ENCODE results near the gene RASA3. TPM values are rescaled to one million over a fixed set of nuclear protein-coding genes. Genes with fewer than 3 reads are reported as not detected.
"Not testable (repeated sequence)": the region's sequence is repeated elsewhere in the genome, so short reads cannot be mapped to it uniquely, and the experiment has no call there.

RASA3 gene
- total RNA-seq, 1 experiment from 2014 or later = 9.1 TPM

- no peaks in the 10 kb centered on the region for H3K36me3 Mint-ChIP-seq (ENCODE audit: insufficient read depth, unreplicated experiment)
- H3K4me3 Mint-ChIP-seq (ENCODE audit: unreplicated experiment) = no peak overlapping the region
- BruUV-seq (replicated peaks) = no TSS peak
- no peak for DNase-seq (ENCODE audit: unreplicated experiment)
- no peak for TF ChIP-seq CTCF (IDR thresholded peaks at IDR 0.05; ENCODE audit: unreplicated experiment)
- H3K27me3 Mint-ChIP-seq (ENCODE audit: insufficient read depth, unreplicated experiment) = peaks cover 40% of the 10 kb centered on the region
- H3K27ac Mint-ChIP-seq (ENCODE audit: low read depth, unreplicated experiment) = no peak overlapping the region
- no peaks in the 10 kb centered on the region for H3K4me1 Mint-ChIP-seq (ENCODE audit: insufficient read depth, unreplicated experiment)
- ChIA-PET POLR2A (no interaction called here), CTCF (no interaction called here)
- no peaks in the 10 kb centered on the region for H3K9me3 Mint-ChIP-seq (ENCODE audit: unreplicated experiment)
- intact Hi-C loops (cut with micrococcal nuclease) = no loop called here
These were observed 30.1 kb upstream of the RASA3 start for GRCh38 chr13:114162533-114162922.

- POLR2A ChIA-PET = no interaction called here
These were observed 29.5 kb upstream of the RASA3 start for GRCh38 chr13:114161644-114162532.

GRCh38 chr13:114161028-114161556, 28.7 kb upstream of the RASA3 start:
- POLR2A ChIA-PET = no interaction called here
- no peak overlapping the region for H3K4me3 Mint-ChIP-seq (ENCODE audit: unreplicated experiment)
- no peaks in the 10 kb centered on the region for H3K9me3 Mint-ChIP-seq (ENCODE audit: unreplicated experiment)
- no peak for TF ChIP-seq CTCF (IDR thresholded peaks at IDR 0.05; ENCODE audit: unreplicated experiment)
- H3K27me3 Mint-ChIP-seq (ENCODE audit: insufficient read depth, unreplicated experiment) = peaks cover 40% of the 10 kb centered on the region
- BruUV-seq (replicated peaks) = no TSS peak
- H3K27ac Mint-ChIP-seq (ENCODE audit: low read depth, unreplicated experiment) = no peak overlapping the region
- no peaks in the 10 kb centered on the region for H3K36me3 Mint-ChIP-seq (ENCODE audit: insufficient read depth, unreplicated experiment)
- CTCF ChIA-PET = no interaction called here
- intact Hi-C loops (cut with micrococcal nuclease) = no loop called here
- H3K4me1 Mint-ChIP-seq (ENCODE audit: insufficient read depth, unreplicated experiment) = peaks cover 5% of the 10 kb centered on the region
- no peak for DNase-seq (ENCODE audit: unreplicated experiment)

More at GRCh38 chr13:114161644-114162532, 29.5 kb upstream of the RASA3 start:
- CTCF ChIA-PET = interaction anchor here (0.6 kb wide), 1 partner anchor 14 kb away, joined by 3 read pairs; no protein-coding TSS in a partner anchor
- DNase-seq (ENCODE audit: unreplicated experiment) = peak; percentile 40
- H3K4me3 Mint-ChIP-seq (ENCODE audit: unreplicated experiment) = no peak overlapping the region
- H3K27me3 Mint-ChIP-seq (ENCODE audit: insufficient read depth, unreplicated experiment) = peaks cover 40% of the 10 kb centered on the region
- no peaks in the 10 kb centered on the region for H3K36me3 Mint-ChIP-seq (ENCODE audit: insufficient read depth, unreplicated experiment)
- no TSS peak for BruUV-seq (replicated peaks)
- H3K9me3 Mint-ChIP-seq (ENCODE audit: unreplicated experiment) = no peaks in the 10 kb centered on the region
- H3K4me1 Mint-ChIP-seq (ENCODE audit: insufficient read depth, unreplicated experiment) = no peaks in the 10 kb centered on the region
- no peak overlapping the region for H3K27ac Mint-ChIP-seq (ENCODE audit: low read depth, unreplicated experiment)
- TF ChIP-seq CTCF (IDR thresholded peaks at IDR 0.05; ENCODE audit: unreplicated experiment) = no peak
- intact Hi-C loops (cut with micrococcal nuclease) = no loop called here

GRCh38 chr13:114158869-114159666, 26.6 kb upstream of the RASA3 start:
- H3K4me3 Mint-ChIP-seq (ENCODE audit: unreplicated experiment); BruUV-seq (replicated peaks); H3K36me3 Mint-ChIP-seq (ENCODE audit: insufficient read depth, unreplicated experiment); CTCF ChIA-PET; H3K27ac Mint-ChIP-seq (ENCODE audit: low read depth, unreplicated experiment); POLR2A ChIA-PET; DNase-seq (ENCODE audit: unreplicated experiment); H3K4me1 Mint-ChIP-seq (ENCODE audit: insufficient read depth, unreplicated experiment); H3K9me3 Mint-ChIP-seq (ENCODE audit: unreplicated experiment): not testable (repeated sequence)
- intact Hi-C loops (cut with micrococcal nuclease) = loop anchor here (10.0 kb wide), 1 partner anchor 204 kb away; no protein-coding TSS in a partner anchor
- peaks cover 33% of the 10 kb centered on the region for H3K27me3 Mint-ChIP-seq (ENCODE audit: insufficient read depth, unreplicated experiment)

All from MCF 10A (cell line).